Astrocyte (in vitro differentiated cells and primary cell): ENCODE results near the gene CYBA. TPM values are rescaled to one million over a fixed set of nuclear protein-coding genes. Genes with fewer than 3 reads are reported as not detected.

Experiments used
- DNase-seq: peaks from one replicate; pipeline ENCODE4 v3.0.0-alpha.2; 2010; ENCODE audit warnings: low read depth
- FAIRE-seq: peaks from 2 replicates; lab custom pipeline; 2011; peaks lifted over from hg19 to GRCh38; lab: Jason Lieb, UNC
- H2AFZ ChIP-seq: 2 replicates; pipeline ENCODE4 v1.6.0; 2012; ENCODE audit warnings: low read depth, low read length, inconsistent platforms
- H3K27ac ChIP-seq: 2 replicates; pipeline ENCODE4 v1.5.1; 2011; ENCODE audit warnings: low read depth, low read length, inconsistent platforms
- H3K27me3 ChIP-seq: 2 replicates; pipeline ENCODE4 v1.6.0; 2011; ENCODE audit warnings: low read length, inconsistent platforms; ENCODE audit not compliant: insufficient read depth
- H3K36me3 ChIP-seq: 2 replicates; pipeline ENCODE4 v1.5.1; 2011; ENCODE audit warnings: low read length, inconsistent platforms; ENCODE audit not compliant: insufficient read depth
- H3K4me1 ChIP-seq: 2 replicates; pipeline ENCODE4 v1.5.1; 2011; ENCODE audit warnings: low read length, inconsistent platforms; ENCODE audit not compliant: insufficient read depth
- H3K4me2 ChIP-seq: 2 replicates; pipeline ENCODE4 v1.6.0; 2012; ENCODE audit warnings: low read length, inconsistent platforms
- H3K4me3 ChIP-seq: 2 replicates; pipeline ENCODE4 v1.5.1; 2011; ENCODE audit warnings: low read depth, mild to moderate bottlenecking, low read length, inconsistent platforms; ENCODE audit not compliant: insufficient read depth
- H3K79me2 ChIP-seq: 2 replicates; pipeline ENCODE4 v1.6.0; 2012; ENCODE audit warnings: mild to moderate bottlenecking, low read length, inconsistent platforms; ENCODE audit not compliant: insufficient read depth
- H3K9ac ChIP-seq: 2 replicates; pipeline ENCODE4 v1.6.0; 2012; ENCODE audit warnings: mild to moderate bottlenecking, low read length, inconsistent platforms
- H3K9me3 ChIP-seq: 2 replicates; pipeline ENCODE4 v1.5.1; 2012; ENCODE audit warnings: low read depth, mild to moderate bottlenecking, low read length, inconsistent platforms; ENCODE audit not compliant: insufficient read depth
- H4K20me1 ChIP-seq: 2 replicates; pipeline ENCODE4 v1.6.0; 2012; ENCODE audit warnings: low read length, inconsistent platforms; ENCODE audit not compliant: insufficient read depth
- H3K27ac Mint-ChIP-seq: one replicate; pipeline ENCODE4 v1.8.0; 2021; ENCODE audit warnings: mild to moderate bottlenecking, mixed read lengths; ENCODE audit not compliant: unreplicated experiment
- H3K27me3 Mint-ChIP-seq: one replicate; pipeline ENCODE4 v1.8.0; 2021; ENCODE audit warnings: low read depth, mixed read lengths; ENCODE audit not compliant: unreplicated experiment
- H3K36me3 Mint-ChIP-seq: one replicate; pipeline ENCODE4 v1.8.0; 2021; ENCODE audit warnings: low read depth, mixed read lengths; ENCODE audit not compliant: unreplicated experiment
- H3K4me1 Mint-ChIP-seq: one replicate; pipeline ENCODE4 v1.8.0; 2021; ENCODE audit warnings: low read depth, mixed read lengths; ENCODE audit not compliant: unreplicated experiment
- H3K4me3 Mint-ChIP-seq: one replicate; pipeline ENCODE4 v1.8.0; 2021; ENCODE audit warnings: mild to moderate bottlenecking, moderate library complexity, mixed read lengths; ENCODE audit not compliant: unreplicated experiment
- H3K9me3 Mint-ChIP-seq: one replicate; pipeline ENCODE4 v1.8.0; 2021; ENCODE audit warnings: mild to moderate bottlenecking, mixed read lengths; ENCODE audit not compliant: unreplicated experiment
- EZH2 ChIP-seq: IDR thresholded peaks from 2 replicates; pipeline ENCODE4 v1.6.1; 2012; ENCODE audit warnings: mild to moderate bottlenecking, low read length, inconsistent platforms; ENCODE audit not compliant: insufficient read depth
- total RNA-seq: library from RNA; stranded (reverse); gene quantifications from 2 replicates; pipeline ENCODE4 v1.2.1, GENCODE V29; 2021
- TF ChIP-seq, protein P1 (sequence below): IDR thresholded peaks from 2 replicates; pipeline ENCODE4 v1.5.1; 2011; ENCODE audit warnings: low read depth, mild to moderate bottlenecking, inconsistent platforms, low read length, moderate library complexity; ENCODE audit not compliant: insufficient read depth

CYBA gene
- total RNA-seq, 1 donor from 2014 or later, result 236 TPM

- Histone ChIP-seq H4K20me1 (peaks cover 6% of the 10 kb centered on the region), H3K9ac (no peak overlapping the region), H3K27me3 (peaks cover 8% of the 10 kb centered on the region), H3K79me2 (no peaks in the 10 kb centered on the region), H3K27ac (no peak overlapping the region), H2AFZ (peak overlapping the region; percentile 41), H3K4me1 (peaks cover 10% of the 10 kb centered on the region), H3K9me3 (no peaks in the 10 kb centered on the region), H3K4me2 (peak overlapping the region; percentile 84), H3K36me3 (no peaks in the 10 kb centered on the region), H3K4me3 (no peak overlapping the region)
- TF ChIP-seq EZH2, result no peak
- TF ChIP-seq, protein P1, sequence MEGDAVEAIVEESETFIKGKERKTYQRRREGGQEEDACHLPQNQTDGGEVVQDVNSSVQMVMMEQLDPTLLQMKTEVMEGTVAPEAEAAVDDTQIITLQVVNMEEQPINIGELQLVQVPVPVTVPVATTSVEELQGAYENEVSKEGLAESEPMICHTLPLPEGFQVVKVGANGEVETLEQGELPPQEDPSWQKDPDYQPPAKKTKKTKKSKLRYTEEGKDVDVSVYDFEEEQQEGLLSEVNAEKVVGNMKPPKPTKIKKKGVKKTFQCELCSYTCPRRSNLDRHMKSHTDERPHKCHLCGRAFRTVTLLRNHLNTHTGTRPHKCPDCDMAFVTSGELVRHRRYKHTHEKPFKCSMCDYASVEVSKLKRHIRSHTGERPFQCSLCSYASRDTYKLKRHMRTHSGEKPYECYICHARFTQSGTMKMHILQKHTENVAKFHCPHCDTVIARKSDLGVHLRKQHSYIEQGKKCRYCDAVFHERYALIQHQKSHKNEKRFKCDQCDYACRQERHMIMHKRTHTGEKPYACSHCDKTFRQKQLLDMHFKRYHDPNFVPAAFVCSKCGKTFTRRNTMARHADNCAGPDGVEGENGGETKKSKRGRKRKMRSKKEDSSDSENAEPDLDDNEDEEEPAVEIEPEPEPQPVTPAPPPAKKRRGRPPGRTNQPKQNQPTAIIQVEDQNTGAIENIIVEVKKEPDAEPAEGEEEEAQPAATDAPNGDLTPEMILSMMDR, result peak; percentile 52
- H3K27ac Mint-ChIP-seq, result no peak overlapping the region
- H3K4me3 Mint-ChIP-seq, result no peak overlapping the region
- no peaks in the 10 kb centered on the region for H3K4me1 Mint-ChIP-seq
- no peaks in the 10 kb centered on the region for H3K36me3 Mint-ChIP-seq
- H3K9me3 Mint-ChIP-seq, result no peaks in the 10 kb centered on the region
- H3K27me3 Mint-ChIP-seq, result peaks cover 39% of the 10 kb centered on the region
- FAIRE-seq (no peak), DNase-seq (no peak)
These were observed 34.6 kb upstream of the CYBA start for GRCh38 chr16:88685156-88686061.

GRCh38 chr16:88684569-88685155, 33.8 kb upstream of the CYBA start:
- no peaks in the 10 kb centered on the region for H3K4me1 Mint-ChIP-seq
- Histone ChIP-seq H3K27me3 (peaks cover 8% of the 10 kb centered on the region), H3K36me3 (no peaks in the 10 kb centered on the region), H3K4me2 (no peak overlapping the region), H3K9me3 (no peaks in the 10 kb centered on the region), H3K9ac (no peak overlapping the region), H2AFZ (no peak overlapping the region), H3K4me1 (peaks cover 10% of the 10 kb centered on the region), H4K20me1 (peaks cover 6% of the 10 kb centered on the region), H3K27ac (no peak overlapping the region), H3K4me3 (no peak overlapping the region), H3K79me2 (no peaks in the 10 kb centered on the region)
- H3K4me3 Mint-ChIP-seq, result no peak overlapping the region
- H3K9me3 Mint-ChIP-seq, result no peaks in the 10 kb centered on the region
- no peak for TF ChIP-seq EZH2
- TF ChIP-seq, protein P1, result no peak
- no peak for DNase-seq
- H3K27ac Mint-ChIP-seq, result no peak overlapping the region
- H3K36me3 Mint-ChIP-seq, result no peaks in the 10 kb centered on the region
- FAIRE-seq, result no peak
- peaks cover 31% of the 10 kb centered on the region for H3K27me3 Mint-ChIP-seq
